ENCODE measurements around the gene KLB. TPM values are rescaled to one million over a fixed set of nuclear protein-coding genes. Genes with fewer than 3 reads are reported as not detected.

The KLB gene
- polyA plus RNA-seq, 1 donor from 2014 or later: 0.09 TPM

DNA sequence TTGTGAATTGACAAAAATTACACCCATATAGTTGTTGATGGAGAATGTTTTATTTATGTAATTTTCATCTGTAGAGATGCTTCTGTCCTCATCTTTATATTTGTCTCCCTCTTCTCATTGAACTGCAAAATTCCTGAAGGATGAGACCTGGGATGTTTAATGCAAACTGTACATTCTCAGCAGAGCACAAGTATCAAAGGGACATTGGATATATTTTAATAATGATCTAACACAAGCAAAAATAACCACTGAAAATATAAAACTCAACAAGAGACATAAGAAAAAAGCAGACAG lies 91.9 kb downstream of the KLB start:
- H3K4me3 Mint-ChIP-seq: no peak overlapping the region
- H3K9me3 Mint-ChIP-seq: no peaks in the 10 kb centered on the region
- H3K27ac Mint-ChIP-seq: no peak overlapping the region
- no peaks in the 10 kb centered on the region for H3K27me3 Mint-ChIP-seq
- H3K4me1 Mint-ChIP-seq: no peaks in the 10 kb centered on the region
- peaks cover 10% of the 10 kb centered on the region for H3K36me3 Mint-ChIP-seq

Other genes starting within 250 kb of the KLB start
- gene WDR19, start 224.4 kb upstream of the KLB start, polyA plus RNA-seq: 5.5 TPM
- gene RFC1, start 40.6 kb upstream of the KLB start, polyA plus RNA-seq: 39.7 TPM
- 2,424 TPM for gene RPL9, start 52.0 kb downstream of the KLB start, polyA plus RNA-seq
- 11.1 TPM for gene LIAS, start 52.1 kb downstream of the KLB start, polyA plus RNA-seq
- 20.0 TPM for gene UGDH, start 120.5 kb downstream of the KLB start, polyA plus RNA-seq
- 189 TPM for gene SMIM14, start 231.9 kb downstream of the KLB start, polyA plus RNA-seq

Measured in IgD-negative memory B cell (primary cell).